Fibroblast of villous mesenchyme (primary cell): Measurements from ENCODE around the gene TRIP6. TPM values are rescaled to one million over a fixed set of nuclear protein-coding genes. Genes with fewer than 3 reads are reported as not detected.

Experiments
- DNase-seq: peaks from one replicate; pipeline ENCODE4 v3.0.0-alpha.2; 2010; ENCODE audit warnings: low read depth
- H3K4me3 ChIP-seq: 2 replicates; pipeline ENCODE4 v1.5.1; 2011; ENCODE audit warnings: low read depth, mild to moderate bottlenecking, low read length
- total RNA-seq: library from RNA; depleted of rRNA; stranded (reverse); fragments of >200 nt; gene quantifications from 2 replicates; pipeline ENCODE4 v1.2.3, GENCODE V29; 2012
- TF ChIP-seq, protein P1 (sequence below): IDR thresholded peaks from 2 replicates; pipeline ENCODE4 v1.5.1; 2012; ENCODE audit warnings: low read depth, mild to moderate bottlenecking, low read length; ENCODE audit not compliant: insufficient read depth

TRIP6 gene
- total RNA-seq, 1 donor: 106 TPM

DNA sequence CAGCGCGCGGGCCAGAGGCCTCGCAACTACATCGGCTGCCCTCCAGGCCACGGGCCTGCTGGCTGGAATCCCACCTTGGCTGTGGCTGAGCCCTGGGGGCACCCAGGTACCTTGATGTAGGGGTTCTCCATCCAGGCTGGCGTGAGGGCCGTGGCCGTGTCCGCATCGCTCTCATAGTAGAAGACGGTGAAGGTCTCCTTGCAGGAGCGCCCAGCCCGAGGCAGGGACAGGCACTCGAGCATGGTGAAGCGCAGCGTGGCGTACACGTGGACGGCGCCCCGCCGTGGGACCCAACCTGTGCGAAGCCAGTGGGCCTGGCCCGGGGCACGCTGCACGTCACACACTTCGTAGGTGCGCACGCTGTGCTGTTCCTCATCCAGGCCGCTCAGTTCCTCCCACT is 43.7 kb upstream of the TRIP6 start:
- TF ChIP-seq, protein P1, sequence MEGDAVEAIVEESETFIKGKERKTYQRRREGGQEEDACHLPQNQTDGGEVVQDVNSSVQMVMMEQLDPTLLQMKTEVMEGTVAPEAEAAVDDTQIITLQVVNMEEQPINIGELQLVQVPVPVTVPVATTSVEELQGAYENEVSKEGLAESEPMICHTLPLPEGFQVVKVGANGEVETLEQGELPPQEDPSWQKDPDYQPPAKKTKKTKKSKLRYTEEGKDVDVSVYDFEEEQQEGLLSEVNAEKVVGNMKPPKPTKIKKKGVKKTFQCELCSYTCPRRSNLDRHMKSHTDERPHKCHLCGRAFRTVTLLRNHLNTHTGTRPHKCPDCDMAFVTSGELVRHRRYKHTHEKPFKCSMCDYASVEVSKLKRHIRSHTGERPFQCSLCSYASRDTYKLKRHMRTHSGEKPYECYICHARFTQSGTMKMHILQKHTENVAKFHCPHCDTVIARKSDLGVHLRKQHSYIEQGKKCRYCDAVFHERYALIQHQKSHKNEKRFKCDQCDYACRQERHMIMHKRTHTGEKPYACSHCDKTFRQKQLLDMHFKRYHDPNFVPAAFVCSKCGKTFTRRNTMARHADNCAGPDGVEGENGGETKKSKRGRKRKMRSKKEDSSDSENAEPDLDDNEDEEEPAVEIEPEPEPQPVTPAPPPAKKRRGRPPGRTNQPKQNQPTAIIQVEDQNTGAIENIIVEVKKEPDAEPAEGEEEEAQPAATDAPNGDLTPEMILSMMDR: no peak
- no peak overlapping the region for H3K4me3 ChIP-seq
- DNase-seq: no peak

DNA sequence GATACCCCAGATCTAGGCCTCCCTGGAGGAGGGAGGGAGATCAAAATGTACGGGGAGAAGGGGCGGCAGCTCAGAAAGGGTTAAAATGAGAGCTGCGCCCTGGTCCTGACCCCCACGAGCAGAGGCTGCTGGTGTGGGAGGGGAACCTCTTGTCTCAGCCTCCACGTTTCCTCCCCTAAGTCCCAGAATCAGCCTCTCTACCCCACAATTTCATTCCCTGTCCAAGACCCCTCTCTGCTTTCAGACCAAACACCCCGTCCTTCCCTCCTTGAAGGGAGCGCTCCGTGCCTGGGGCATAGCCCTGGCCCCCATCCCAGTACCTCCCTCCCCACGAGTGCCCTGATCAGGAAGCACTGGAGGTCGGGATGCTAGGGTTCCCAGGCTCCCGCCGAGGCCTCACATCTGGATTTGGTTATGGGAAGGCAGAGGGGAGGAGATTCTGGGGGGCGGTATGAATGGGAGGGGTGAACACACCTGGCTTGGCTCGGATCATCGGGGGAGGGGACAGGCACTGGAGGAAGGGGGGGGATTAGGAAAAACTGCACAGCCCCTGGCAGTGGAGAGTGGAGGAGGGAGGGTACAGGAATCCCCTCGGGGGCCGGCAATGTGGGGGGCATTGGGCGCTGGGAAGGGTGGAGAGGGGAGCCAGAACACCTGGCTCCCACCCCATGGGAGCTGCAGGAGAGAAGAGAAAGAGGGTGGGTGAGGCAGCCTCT is 42.5 kb upstream of the TRIP6 start:
- peak; percentile 14 for DNase-seq
- TF ChIP-seq, protein P1: no peak
- H3K4me3 ChIP-seq: peak overlapping the region; percentile 82

DNA sequence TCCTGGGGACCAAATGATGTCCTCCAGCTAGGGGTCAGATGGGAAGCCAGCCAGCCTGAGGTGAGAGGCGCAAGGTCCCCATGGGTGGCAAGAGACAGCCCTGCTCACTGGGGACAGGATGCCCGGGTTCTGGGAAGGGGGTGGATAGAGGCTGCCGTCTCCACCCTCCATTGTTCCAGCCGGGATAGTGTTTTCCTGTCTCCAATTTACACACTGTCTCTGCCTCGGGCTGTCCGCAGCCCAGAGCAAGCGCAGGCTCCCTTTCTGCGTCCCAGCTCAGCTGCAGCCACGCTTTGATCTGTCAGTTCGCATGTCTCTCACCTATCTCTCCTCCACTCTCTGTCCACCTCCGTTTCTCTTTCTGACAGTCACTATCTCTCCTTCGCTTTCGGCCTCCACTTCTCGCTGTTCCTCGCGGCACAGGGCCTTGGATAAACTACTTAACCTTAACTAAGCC is 41.9 kb upstream of the TRIP6 start:
- peak overlapping the region; percentile 82 for H3K4me3 ChIP-seq
- DNase-seq: peak; percentile 32
- TF ChIP-seq, protein P1: no peak

DNA sequence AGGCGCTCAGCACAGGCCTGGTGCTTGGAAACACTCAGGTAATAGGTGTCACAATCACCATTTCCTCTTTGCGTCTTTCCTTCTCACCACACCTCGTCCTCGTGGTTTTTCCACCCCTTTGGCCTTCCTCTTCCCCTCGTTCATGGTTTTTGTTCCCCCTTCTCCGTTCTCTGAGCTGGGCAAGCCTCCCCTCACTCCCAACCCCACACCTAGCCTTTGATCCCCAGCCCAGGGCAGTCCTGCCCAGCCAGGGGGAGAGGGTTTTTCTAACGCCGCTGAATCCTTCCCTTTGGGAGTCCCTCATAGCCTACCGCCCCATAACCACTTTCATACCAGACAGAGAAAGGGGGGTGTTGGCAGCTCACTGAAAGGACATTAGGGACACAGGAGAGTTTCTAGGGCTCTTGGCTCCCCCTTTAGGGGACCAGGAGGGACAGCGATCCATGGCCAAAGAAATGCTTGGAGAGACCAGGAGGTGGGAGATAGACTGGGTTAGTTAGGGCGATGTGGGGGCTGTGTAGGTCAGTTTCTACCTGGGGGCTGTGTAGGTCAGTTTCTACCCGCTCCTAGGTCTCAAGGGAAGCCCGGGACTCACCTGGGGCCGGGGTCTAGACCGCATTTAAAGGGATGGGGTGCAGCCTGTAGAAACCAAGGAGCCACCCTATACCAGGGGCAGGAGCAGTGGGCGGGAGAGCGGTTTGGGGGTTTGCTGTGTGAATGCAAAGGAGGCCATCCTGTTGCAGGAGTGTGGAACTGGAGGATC is 41.3 kb upstream of the TRIP6 start:
- peak; percentile 71 for DNase-seq
- TF ChIP-seq, protein P1: peak; percentile 55
- peak overlapping the region; percentile 82 for H3K4me3 ChIP-seq

DNA sequence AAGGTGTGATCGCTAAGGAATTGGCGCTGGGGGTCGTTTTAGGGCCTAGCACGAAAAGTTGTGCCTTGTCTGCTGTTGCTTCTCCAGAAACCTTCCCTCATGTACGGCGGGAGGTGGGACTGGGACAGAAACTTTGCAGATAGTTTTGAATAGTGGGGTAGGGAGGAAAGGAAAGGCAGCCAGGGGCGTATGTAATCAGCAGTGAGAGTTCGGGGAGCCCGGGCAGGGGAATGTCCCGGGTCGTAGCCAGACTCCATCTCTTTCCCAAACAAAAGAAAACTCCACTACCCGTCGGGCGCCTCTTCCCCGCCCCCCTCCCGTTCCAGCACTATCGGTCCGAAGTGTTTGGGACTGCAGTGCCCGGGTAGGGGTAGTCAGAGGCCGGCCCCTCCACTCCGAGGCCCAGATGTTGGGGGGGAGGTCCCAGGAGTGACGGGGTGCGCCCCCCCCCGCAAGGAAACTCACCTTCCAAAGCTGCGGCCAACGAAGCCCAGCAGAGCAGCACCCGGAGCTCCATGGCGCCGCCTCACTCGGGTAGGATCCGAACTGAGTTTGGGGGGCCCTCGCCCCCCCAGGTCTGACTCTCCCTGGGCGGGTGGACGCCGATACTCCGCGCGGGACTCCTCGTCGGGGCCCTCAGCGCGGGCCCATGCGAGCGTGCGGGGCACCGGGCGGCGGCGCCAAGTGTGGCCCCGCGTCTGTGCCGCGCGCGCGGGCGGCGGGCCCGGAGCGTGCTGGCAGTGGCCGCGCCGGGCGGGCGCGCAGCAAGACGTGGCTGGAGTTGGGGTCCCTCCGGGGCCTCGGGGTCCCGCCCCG is 40.5 kb upstream of the TRIP6 start:
- no peak for DNase-seq
- H3K4me3 ChIP-seq: peak overlapping the region; percentile 82
- TF ChIP-seq, protein P1: no peak

DNA sequence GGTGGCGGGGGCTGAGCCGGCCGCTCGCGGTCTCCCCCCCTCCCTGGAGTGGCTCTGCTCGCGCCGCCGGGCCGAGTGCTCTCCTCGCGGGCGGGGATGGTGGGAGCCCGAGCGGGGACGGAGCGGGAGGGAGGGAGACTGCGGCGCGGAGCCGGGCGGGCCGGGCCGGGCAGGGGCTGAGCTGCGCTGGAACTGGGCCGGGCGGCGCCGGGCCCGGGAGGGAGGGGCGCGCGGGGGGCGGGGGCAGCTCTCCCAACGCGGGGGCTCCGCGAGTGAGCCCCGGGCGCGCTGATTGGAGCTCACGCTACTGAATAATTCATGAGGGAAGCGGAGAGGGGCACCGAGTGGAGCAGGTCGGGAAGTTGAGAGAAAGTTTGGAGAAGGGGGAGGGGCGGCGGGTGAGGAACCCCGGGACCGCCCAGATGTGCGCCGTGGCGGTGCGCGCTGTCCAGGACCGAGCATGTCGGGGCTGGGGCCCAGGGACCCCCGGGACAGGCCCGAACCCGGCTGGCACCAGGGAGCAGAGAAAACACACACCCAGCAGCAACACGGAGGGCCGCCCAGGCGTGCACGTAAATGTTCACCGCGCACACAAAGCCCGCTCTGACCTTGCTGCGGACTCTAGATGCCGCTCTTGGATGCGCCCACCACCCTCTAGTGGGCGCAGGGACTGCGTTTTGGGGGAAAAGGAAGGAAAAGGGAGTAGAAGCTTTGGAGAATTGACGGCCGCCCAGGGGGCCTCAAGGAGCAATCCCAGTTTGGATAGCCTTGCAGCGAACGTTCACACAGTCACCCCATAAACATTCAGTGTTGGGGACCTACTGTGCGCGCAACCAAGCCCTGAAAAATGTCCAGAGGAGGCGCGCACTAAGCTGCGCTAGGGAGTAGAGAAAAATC is 39.6 kb upstream of the TRIP6 start, which contains the start of gene EPHB4:
Gene EPHB4, minus strand, starts transcription at position 194 of the 897 bp plus-strand sequence. CDS start 493 bp downstream, outside the sequence.
- TF ChIP-seq, protein P1: peak; percentile 65
- DNase-seq: peak; percentile 91
- H3K4me3 ChIP-seq: peak within 1 kb of the TSS; percentile 82
